Tongue (tissue), 2 donors: ENCODE results near the gene ARPC4. TPM values are rescaled to one million over a fixed set of nuclear protein-coding genes. Genes with fewer than 3 reads are reported as not detected.
"Not testable (repeated sequence)": the region's sequence is repeated elsewhere in the genome, so short reads cannot be mapped to it uniquely, and the experiment has no call there.

ENCODE experiments used
- DNase-seq: peaks from one replicate; pipeline ENCODE4 v3.0.0-alpha.2; 2015
- total RNA-seq: library from RNA; depleted of rRNA; stranded (reverse); fragments of >200 nt; gene quantifications from one replicate; pipeline ENCODE4 v1.2.3, GENCODE V29; 2014

The ARPC4 gene
- total RNA-seq, 1 donor from 2014 or later: 77.6 TPM

- DNase-seq: no peak
Measured at GRCh38 chr3:9825451-9826040, 32.7 kb downstream of the ARPC4 start.

- peak; percentile 37 for DNase-seq
Measured at GRCh38 chr3:9826815-9827573, 34.1 kb downstream of the ARPC4 start.

GRCh38 chr3:9828801-9829755, 36.2 kb downstream of the ARPC4 start:
- no peak for DNase-seq

- no peak for DNase-seq
Measured at GRCh38 chr3:9831253-9831652, 38.4 kb downstream of the ARPC4 start.

- DNase-seq: no peak
Measured at GRCh38 chr3:9833078-9833477, 40.2 kb downstream of the ARPC4 start.

- no peak for DNase-seq
Measured at GRCh38 chr3:9834520-9835380, 41.9 kb downstream of the ARPC4 start.

GRCh38 chr3:9837701-9838582, 45.1 kb downstream of the ARPC4 start:
- DNase-seq: no peak

GRCh38 chr3:9838856-9839255, 46.0 kb downstream of the ARPC4 start:
- no peak for DNase-seq

- DNase-seq: no peak
Measured at GRCh38 chr3:9841015-9841414, 48.1 kb downstream of the ARPC4 start.

- peak; percentile 99 for DNase-seq
Measured at GRCh38 chr3:9843715-9844438, 51.0 kb downstream of the ARPC4 start, which contains the start of gene RPUSD3. RPUSD3 (minus strand) TSS chr3:9844008; CDS start chr3:9843990, 18 bp downstream.

- DNase-seq: no peak
Measured at GRCh38 chr3:9846231-9846630, 53.3 kb downstream of the ARPC4 start.

- no peak for DNase-seq
Measured at GRCh38 chr3:9846931-9847488, 54.1 kb downstream of the ARPC4 start.

- DNase-seq: not testable (repeated sequence)
Measured at GRCh38 chr3:9847870-9848269, 55.0 kb downstream of the ARPC4 start.

- DNase-seq: peak; percentile 45
Measured at GRCh38 chr3:9848860-9849259, 56.0 kb downstream of the ARPC4 start.

GRCh38 chr3:9851383-9851782, 58.5 kb downstream of the ARPC4 start:
- not testable (repeated sequence) for DNase-seq

GRCh38 chr3:9851926-9852325, 59.0 kb downstream of the ARPC4 start:
- DNase-seq: not testable (repeated sequence)

- DNase-seq: no peak
Measured at GRCh38 chr3:9852528-9852927, 59.6 kb downstream of the ARPC4 start.

GRCh38 chr3:9854291-9854940, 61.5 kb downstream of the ARPC4 start:
- DNase-seq: peak; percentile 37

- DNase-seq: no peak
Measured at GRCh38 chr3:9855594-9855993, 62.7 kb downstream of the ARPC4 start.
